Epithelial cell of prostate (primary cell): Measurements from ENCODE around the gene CCDC142.

Experiments
- DNase-seq: peaks from one replicate; pipeline ENCODE4 v3.0.0-alpha.2; 2011; ENCODE audit warnings: low read depth, low spot score
- H3K27ac ChIP-seq: fragments of 450-650 bp; 2 replicates; pipeline ENCODE4 v1.5.1; 2017; ENCODE audit warnings: mild to moderate bottlenecking

Gene CCDC142

DNA sequence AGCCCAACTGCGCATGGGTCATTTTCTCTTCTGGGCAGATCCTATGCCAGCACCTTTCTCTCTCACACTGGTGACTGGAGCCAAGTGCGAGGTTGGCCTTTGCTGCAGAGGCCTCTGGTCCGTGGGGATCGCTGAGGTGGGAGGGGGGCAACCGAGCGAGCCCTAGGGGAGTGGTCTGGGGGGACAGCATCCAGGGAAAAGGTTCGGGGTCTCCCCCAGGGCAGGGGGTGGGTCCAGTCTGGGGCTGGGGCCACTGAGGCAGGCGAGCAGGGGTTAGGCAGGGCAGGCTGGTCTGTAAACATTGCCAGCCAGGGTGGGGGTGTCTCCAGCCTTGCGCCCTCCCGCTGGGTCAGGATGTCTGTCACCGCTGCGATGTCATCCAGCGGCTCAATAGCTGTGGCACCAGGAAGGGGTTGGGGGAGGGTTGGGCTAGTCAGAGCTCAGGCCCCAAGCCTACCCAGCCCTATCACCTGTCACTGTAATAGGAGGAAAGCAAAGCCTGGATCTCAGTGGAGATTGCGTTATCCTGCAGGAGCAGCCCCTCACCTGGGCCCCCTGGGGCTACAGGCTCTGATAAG is 56.5 kb downstream of the CCDC142 start:
- peak overlapping the region; percentile 99 for H3K27ac ChIP-seq
- no peak for DNase-seq

DNA sequence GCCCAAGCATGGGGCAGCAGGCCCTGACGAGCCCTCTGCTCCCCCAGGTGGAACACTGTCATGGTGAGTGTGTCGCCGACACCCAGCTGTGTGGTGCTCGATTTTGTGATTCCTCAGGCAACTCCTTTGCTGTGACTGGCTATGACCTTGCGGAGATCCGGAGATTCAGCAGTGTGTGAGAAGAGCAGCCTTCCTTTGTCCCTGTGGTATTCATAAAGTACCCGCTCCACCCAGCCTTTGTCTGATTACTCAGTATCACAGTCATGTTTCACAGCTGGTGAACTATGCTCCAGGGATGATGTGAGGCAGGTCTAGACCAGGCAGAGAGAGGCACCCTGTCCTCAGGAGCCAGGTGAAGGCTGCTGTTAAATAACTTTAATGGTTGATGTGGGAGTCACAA is 57.3 kb downstream of the CCDC142 start:
- peak; percentile 95 for DNase-seq
- peak overlapping the region; percentile 99 for H3K27ac ChIP-seq

DNA sequence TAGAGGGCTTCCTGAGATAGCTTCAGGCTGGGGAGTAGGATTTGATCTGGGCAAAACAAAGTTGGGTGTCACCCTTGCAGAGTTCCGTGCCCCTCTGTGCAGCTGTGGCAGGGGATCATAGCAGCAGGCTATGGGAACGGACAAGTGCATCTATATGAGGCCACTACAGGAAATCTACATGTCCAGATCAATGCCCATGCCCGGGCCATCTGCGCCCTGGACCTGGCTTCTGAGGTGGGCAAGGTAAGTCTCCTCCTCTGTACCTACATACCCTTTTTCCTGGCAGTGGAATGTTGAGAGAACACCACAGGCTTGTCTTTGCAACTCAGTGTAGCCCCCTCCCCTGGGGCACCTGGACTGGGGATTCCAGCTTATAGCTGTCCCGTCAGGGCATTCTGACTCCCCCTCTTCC is 57.8 kb downstream of the CCDC142 start:
- peak overlapping the region; percentile 99 for H3K27ac ChIP-seq
- no peak for DNase-seq

DNA sequence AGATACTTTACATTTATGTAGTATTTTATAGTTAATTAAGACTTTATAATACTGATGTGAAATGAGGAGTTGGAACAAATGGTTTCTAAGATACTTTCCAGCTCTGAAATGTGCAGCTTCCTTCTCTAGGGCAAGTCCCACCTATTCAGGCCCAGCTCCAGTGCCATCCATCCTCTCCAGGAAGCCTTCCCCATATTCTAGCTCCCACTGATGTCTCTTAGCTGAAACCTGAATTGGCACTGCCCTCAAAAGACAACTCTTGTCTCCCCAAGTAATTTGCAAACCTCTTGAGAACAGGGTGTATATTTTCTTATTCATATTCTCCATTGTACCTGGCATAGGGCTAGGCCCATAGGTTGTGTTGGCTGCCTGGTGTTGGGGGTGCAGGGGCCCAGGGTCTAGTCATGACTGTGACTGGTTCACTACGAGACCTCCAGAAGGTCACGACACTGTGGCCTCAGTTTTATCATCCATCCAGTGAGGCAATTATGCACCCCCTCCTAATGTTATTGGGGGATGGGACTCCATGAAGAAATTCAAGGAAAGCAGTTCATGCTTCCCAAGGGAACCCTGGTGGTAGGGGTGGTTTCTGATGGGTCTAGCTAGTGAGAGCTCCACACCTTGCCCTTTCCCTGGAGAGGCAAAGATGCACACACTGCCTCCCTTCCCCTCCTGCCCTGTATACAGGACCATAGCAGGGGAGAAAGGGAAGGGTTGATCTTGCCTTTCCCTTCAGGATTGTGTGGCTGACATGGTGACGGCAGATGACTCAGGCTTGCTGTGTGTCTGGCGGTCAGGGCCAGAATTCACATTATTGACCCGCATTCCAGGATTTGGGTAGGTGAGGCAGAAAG is 58.4 kb downstream of the CCDC142 start:
- no peak for DNase-seq
- H3K27ac ChIP-seq = peak overlapping the region; percentile 99
